Keratinocyte (primary cell): ENCODE measurements around the gene FAM234A. TPM values are rescaled to one million over a fixed set of nuclear protein-coding genes. Genes with fewer than 3 reads are reported as not detected.

Experiments
- DNase-seq: peaks from one replicate; pipeline ENCODE4 v3.0.0-alpha.2; 2011; ENCODE audit warnings: low read depth, missing footprints, low spot score
- FAIRE-seq: peaks from 2 replicates; lab custom pipeline; 2011; peaks lifted over from hg19 to GRCh38; lab: Jason Lieb, UNC
- H2AFZ ChIP-seq: 2 replicates; pipeline ENCODE4 v1.6.0; 2012; ENCODE audit warnings: low read length, control low read depth, inconsistent platforms; ENCODE audit not compliant: control insufficient read depth
- H3K27ac ChIP-seq: 2 replicates; pipeline ENCODE4 v1.5.1; 2011; ENCODE audit warnings: low read length; ENCODE audit not compliant: control insufficient read depth, insufficient read depth
- H3K27me3 ChIP-seq: 3 replicates; pipeline ENCODE4 v1.6.0; 2011; ENCODE audit warnings: low read length; ENCODE audit not compliant: control insufficient read depth, insufficient read depth; ENCODE audit errors: extremely low read depth
- H3K36me3 ChIP-seq, 2 experiments: 2 replicates in 1 of 2; 3 replicates in 1 of 2; pipeline ENCODE4 v1.5.1; 2011; ENCODE audit warnings: low read length in 2 of 2, mild to moderate bottlenecking in 1 of 2; ENCODE audit not compliant: control insufficient read depth in 2 of 2, insufficient read depth in 2 of 2; ENCODE audit errors: extremely low read depth in 1 of 2
- H3K4me1 ChIP-seq: 3 replicates; pipeline ENCODE4 v1.5.1; 2011; ENCODE audit warnings: low read length; ENCODE audit not compliant: control insufficient read depth, insufficient read depth; ENCODE audit errors: extremely low read depth
- H3K4me2 ChIP-seq: 3 replicates; pipeline ENCODE4 v1.6.0; 2011; ENCODE audit warnings: low read depth, low read length; ENCODE audit not compliant: control insufficient read depth, insufficient read depth; ENCODE audit errors: extremely low read depth
- H3K4me3 ChIP-seq, 3 experiments: fragments of 200-600 bp in 1 of 3; sonication (generic) in 1 of 3; 2 replicates in 2 of 3; 3 replicates in 1 of 3; pipeline ENCODE4 v1.5.1; 2011 to 2016; ENCODE audit warnings: low read length in 3 of 3, mild to moderate bottlenecking in 3 of 3, control low read depth in 2 of 3, inconsistent platforms in 1 of 3, low read depth in 1 of 3, mixed read lengths in 1 of 3, mixed run types in 1 of 3, moderate library complexity in 1 of 3; ENCODE audit not compliant: control insufficient read depth in 2 of 3, insufficient read depth in 2 of 3; ENCODE audit errors: extremely low read depth in 1 of 3
- H3K79me2 ChIP-seq: 2 replicates; pipeline ENCODE4 v1.6.0; 2012; ENCODE audit warnings: low read length; ENCODE audit not compliant: control insufficient read depth, insufficient read depth
- H3K9ac ChIP-seq: 3 replicates; pipeline ENCODE4 v1.6.0; 2011; ENCODE audit warnings: low read length; ENCODE audit not compliant: control insufficient read depth, insufficient read depth; ENCODE audit errors: extremely low read depth
- H3K9me1 ChIP-seq: 3 replicates; pipeline ENCODE4 v1.6.0; 2011; ENCODE audit warnings: low read length; ENCODE audit not compliant: control insufficient read depth, insufficient read depth; ENCODE audit errors: extremely low read depth
- H3K9me3 ChIP-seq: 2 replicates; pipeline ENCODE4 v1.5.1; 2012; ENCODE audit warnings: low read depth, low read length; ENCODE audit not compliant: control insufficient read depth
- H4K20me1 ChIP-seq: 3 replicates; pipeline ENCODE4 v1.6.0; 2011; ENCODE audit warnings: low read length; ENCODE audit not compliant: control insufficient read depth, insufficient read depth; ENCODE audit errors: extremely low read depth
- CTCF ChIP-seq, 3 experiments: IDR thresholded peaks in 1 of 3; conservative IDR thresholded peaks in 1 of 3; optimal IDR thresholded peaks in 1 of 3; 2 replicates in 2 of 3; 3 replicates in 1 of 3; pipeline versions ENCODE3 to v1.5.1; 2011; ENCODE audit warnings: low read length in 3 of 3, mild to moderate bottlenecking in 3 of 3, moderate library complexity in 2 of 3, control low read depth in 1 of 3, inconsistent platforms in 1 of 3; ENCODE audit not compliant: insufficient read depth in 2 of 3; ENCODE audit errors: extremely low read depth in 1 of 3
- EZH2 ChIP-seq: IDR thresholded peaks from one replicate; pipeline ENCODE4 v1.6.1; 2012; ENCODE audit warnings: inconsistent platforms, mild to moderate bottlenecking, low read length, moderate library complexity
- dilution Hi-C: fragments of 300-500 bp; cut with MboI; formaldehyde crosslinking; loops from one replicate; pipeline ENCODE4 v1.7.0; 2020; ENCODE audit warnings: low sequenced_read_pairs; ENCODE audit not compliant: extremely low pct_ligation_motif_present
- polyA plus RNA-seq, 5 experiments: library from polyadenylated mRNA; depleted of rRNA in 3 of 5; stranded (reverse) in 3 of 5; stranded (forward) in 1 of 5; unstranded in 1 of 5; fragments of >200 nt; gene quantifications; 1 replicate in 1 of 5; 2 replicates in 3 of 5; 3 replicates in 1 of 5; pipeline versions ENCODE4 v1.2.1 to v1.2.3, GENCODE V29; 2011 to 2012; ENCODE audit warnings: missing spikeins in 2 of 5, low read depth in 1 of 5, low replicate concordance in 1 of 5

FAM234A gene
- polyA plus RNA-seq, 1 donor (not counting 4 experiments of a cell fraction or from before 2014, with no cell fraction given): 18.3 TPM

DNA sequence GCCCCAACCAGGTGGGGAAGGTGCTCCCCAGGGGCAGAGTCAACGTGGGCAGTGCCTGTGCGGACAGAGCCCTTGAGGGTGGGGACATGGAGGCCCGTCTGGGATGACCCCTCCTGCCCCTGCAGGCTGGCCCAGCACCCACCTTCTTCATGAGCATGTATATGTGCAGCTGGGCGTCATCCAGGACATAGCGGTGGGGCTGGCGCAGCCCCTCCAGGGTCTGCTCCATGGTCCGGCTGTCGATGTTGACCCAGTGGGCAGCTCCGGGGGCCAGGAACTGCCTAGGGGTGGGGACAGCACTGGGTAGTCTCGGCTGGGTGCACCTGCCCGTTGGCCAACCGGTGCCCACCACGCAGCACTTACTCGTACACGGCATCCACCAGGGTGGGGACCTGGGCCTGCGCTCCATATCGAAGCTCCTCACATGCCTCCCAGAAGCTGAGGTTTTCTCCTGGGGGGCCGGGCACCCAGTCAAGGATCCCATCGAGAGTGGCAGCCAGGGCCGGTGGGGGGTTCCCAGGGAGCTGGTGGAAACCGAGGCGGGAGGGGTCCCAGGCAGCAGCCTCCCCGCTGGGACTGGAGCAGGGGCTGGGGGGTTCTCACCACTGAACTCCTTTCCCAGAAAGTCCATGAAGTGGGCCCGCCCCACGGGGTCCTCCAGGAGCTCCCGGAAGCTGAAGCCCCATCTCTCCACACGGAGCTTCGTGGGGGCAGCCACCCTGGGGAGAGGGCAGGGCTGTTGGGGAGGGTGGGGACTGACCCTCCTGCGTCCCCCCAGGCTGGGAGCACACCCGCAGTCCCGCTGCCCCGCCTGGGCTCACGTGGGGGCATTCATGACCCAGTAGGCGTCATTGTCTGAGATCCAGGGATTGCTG is 36.0 kb downstream of the FAM234A start:
- H3K27me3 ChIP-seq: peaks cover 30% of the 10 kb centered on the region
- H3K4me3 ChIP-seq: no peak overlapping the region
- FAIRE-seq (no peak), DNase-seq (no peak)
- no peaks in the 10 kb centered on the region for H3K36me3 ChIP-seq
- H3K9me1 ChIP-seq: no peaks in the 10 kb centered on the region
- dilution Hi-C loops: no loop called here
- H3K27ac ChIP-seq: no peak overlapping the region
- peaks cover 12% of the 10 kb centered on the region for H3K4me1 ChIP-seq
- H3K9me3 ChIP-seq: no peaks in the 10 kb centered on the region
- H3K4me2 ChIP-seq: no peak overlapping the region
- TF ChIP-seq EZH2 (no peak), CTCF (optimal IDR thresholded peaks at IDR 0.05 in 1 of 3, IDR thresholded peaks at IDR 0.05 in 1 of 3, conservative IDR thresholded peaks at IDR 0.05 in 1 of 3; ENCODE audit: extremely low read depth in 1 of 3, insufficient read depth in 2 of 3, low read length in 3 of 3) (no peak)
- H4K20me1 ChIP-seq: no peaks in the 10 kb centered on the region
- H3K79me2 ChIP-seq: no peaks in the 10 kb centered on the region
- no peak overlapping the region for H2AFZ ChIP-seq
- H3K9ac ChIP-seq: no peak overlapping the region

GRCh38 chr16:272633-273546 is 38.3 kb downstream of the FAM234A start:
- no peaks in the 10 kb centered on the region for H3K36me3 ChIP-seq
- no peaks in the 10 kb centered on the region for H3K9me1 ChIP-seq
- dilution Hi-C loops: no loop called here
- no peak overlapping the region for H3K4me2 ChIP-seq
- peaks cover 39% of the 10 kb centered on the region for H3K27me3 ChIP-seq
- no peak overlapping the region for H2AFZ ChIP-seq
- no peaks in the 10 kb centered on the region for H3K79me2 ChIP-seq
- FAIRE-seq (no peak), DNase-seq (no peak)
- H4K20me1 ChIP-seq: no peaks in the 10 kb centered on the region
- TF ChIP-seq EZH2: no peak
- no peak for TF ChIP-seq CTCF (optimal IDR thresholded peaks at IDR 0.05 in 1 of 3, IDR thresholded peaks at IDR 0.05 in 1 of 3, conservative IDR thresholded peaks at IDR 0.05 in 1 of 3; ENCODE audit: extremely low read depth in 1 of 3, insufficient read depth in 2 of 3, low read length in 3 of 3)
- peaks cover 7% of the 10 kb centered on the region for H3K4me1 ChIP-seq
- H3K4me3 ChIP-seq: no peak overlapping the region
- no peaks in the 10 kb centered on the region for H3K9me3 ChIP-seq
- no peak overlapping the region for H3K27ac ChIP-seq
- H3K9ac ChIP-seq: no peak overlapping the region
